ENCODE data around the gene NOL4L.
A peak's percentile ranks its signal among the peaks of the same experiment; 100 is the strongest.

NOL4L gene

GRCh38 chr20:32483351-32484224, 101.5 kb downstream of the NOL4L start:
- DNase-seq (ENCODE audit: low read depth), result peak; percentile 26

- DNase-seq (ENCODE audit: low read depth), result no peak
Observed at GRCh38 chr20:32482442-32483261, 102.5 kb downstream of the NOL4L start.

- DNase-seq (ENCODE audit: low read depth), result no peak
Observed at GRCh38 chr20:32482143-32482441, 103.0 kb downstream of the NOL4L start.

- no peak for DNase-seq (ENCODE audit: low read depth)
Observed at GRCh38 chr20:32481311-32482142, 103.6 kb downstream of the NOL4L start.

- DNase-seq (ENCODE audit: low read depth), result no peak
Observed at GRCh38 chr20:32480371-32481241, 104.5 kb downstream of the NOL4L start.

GRCh38 chr20:32479697-32480171, 105.4 kb downstream of the NOL4L start:
- no peak for DNase-seq (ENCODE audit: low read depth)

GRCh38 chr20:32479012-32479411, 106.1 kb downstream of the NOL4L start:
- no peak for DNase-seq (ENCODE audit: low read depth)

- DNase-seq (ENCODE audit: low read depth), result no peak
Observed at GRCh38 chr20:32478576-32478975, 106.6 kb downstream of the NOL4L start.

GRCh38 chr20:32477594-32478512, 107.3 kb downstream of the NOL4L start:
- DNase-seq (ENCODE audit: low read depth), result no peak

GRCh38 chr20:32476684-32477593, 108.2 kb downstream of the NOL4L start:
- no peak for DNase-seq (ENCODE audit: low read depth)

GRCh38 chr20:32474967-32475811, 109.9 kb downstream of the NOL4L start:
- DNase-seq (ENCODE audit: low read depth), result no peak

- DNase-seq (ENCODE audit: low read depth), result no peak
Observed at GRCh38 chr20:32474717-32474966, 110.5 kb downstream of the NOL4L start.

- DNase-seq (ENCODE audit: low read depth), result no peak
Observed at GRCh38 chr20:32474009-32474716, 111.0 kb downstream of the NOL4L start.

GRCh38 chr20:32473231-32474008, 111.7 kb downstream of the NOL4L start:
- no peak for DNase-seq (ENCODE audit: low read depth)

GRCh38 chr20:32472581-32473207, 112.4 kb downstream of the NOL4L start:
- DNase-seq (ENCODE audit: low read depth), result no peak

GRCh38 chr20:32470940-32471339, 114.2 kb downstream of the NOL4L start:
- no peak for DNase-seq (ENCODE audit: low read depth)

Measured in stimulated activated CD8-positive, alpha-beta memory T cell treated with anti-CD3 and anti-CD28 coated beads, Interleukin-15, amount 100 ng/mL, for 1 hour (primary cell).